ENCODE results near the gene GULP1. TPM values are rescaled to one million over a fixed set of nuclear protein-coding genes. Genes with fewer than 3 reads are reported as not detected.

GULP1 gene
- total RNA-seq, 2 donors from 2014 or later: 7.5 to 10.5 TPM

DNA sequence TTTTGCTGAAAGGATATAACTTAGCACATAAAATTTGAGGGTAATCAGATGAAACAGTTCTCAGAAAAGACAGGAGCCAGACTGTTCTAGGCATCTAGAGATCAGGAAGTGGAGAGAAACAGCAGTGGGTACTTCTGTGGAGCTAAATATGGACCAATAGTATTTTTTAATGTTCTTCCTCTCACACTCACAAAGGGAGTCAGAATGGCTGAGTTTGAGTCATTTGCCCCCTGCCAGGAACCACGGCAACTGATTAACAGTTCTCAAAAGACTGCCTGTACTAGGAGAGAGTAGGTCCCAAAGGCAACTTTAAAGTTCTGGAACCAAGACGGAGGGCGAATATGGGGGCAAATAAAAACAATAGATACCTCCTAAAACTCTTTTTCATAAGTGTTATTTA, 107.5 kb downstream of the GULP1 start:
- TF ChIP-seq, protein P1, sequence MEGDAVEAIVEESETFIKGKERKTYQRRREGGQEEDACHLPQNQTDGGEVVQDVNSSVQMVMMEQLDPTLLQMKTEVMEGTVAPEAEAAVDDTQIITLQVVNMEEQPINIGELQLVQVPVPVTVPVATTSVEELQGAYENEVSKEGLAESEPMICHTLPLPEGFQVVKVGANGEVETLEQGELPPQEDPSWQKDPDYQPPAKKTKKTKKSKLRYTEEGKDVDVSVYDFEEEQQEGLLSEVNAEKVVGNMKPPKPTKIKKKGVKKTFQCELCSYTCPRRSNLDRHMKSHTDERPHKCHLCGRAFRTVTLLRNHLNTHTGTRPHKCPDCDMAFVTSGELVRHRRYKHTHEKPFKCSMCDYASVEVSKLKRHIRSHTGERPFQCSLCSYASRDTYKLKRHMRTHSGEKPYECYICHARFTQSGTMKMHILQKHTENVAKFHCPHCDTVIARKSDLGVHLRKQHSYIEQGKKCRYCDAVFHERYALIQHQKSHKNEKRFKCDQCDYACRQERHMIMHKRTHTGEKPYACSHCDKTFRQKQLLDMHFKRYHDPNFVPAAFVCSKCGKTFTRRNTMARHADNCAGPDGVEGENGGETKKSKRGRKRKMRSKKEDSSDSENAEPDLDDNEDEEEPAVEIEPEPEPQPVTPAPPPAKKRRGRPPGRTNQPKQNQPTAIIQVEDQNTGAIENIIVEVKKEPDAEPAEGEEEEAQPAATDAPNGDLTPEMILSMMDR (IDR thresholded peaks at IDR 0.05): no peak

DNA sequence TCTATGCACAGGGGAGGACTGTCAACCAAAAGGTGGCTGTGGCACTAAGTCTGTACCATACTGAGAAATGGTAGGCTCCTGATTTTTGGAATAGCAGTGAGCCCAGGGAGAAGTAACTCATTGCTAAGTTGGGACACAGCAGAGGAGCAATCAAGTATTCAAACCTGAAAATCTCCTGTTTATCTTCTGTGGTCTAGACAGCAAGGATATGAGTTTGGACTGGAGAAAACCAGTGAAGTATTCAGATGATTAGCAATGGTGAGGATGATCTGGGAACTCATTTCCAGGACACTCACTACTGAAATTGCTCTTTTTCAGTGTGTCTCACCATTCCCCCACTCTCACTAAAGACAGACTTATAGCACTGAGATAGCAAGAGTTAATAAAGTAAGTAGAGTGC, 112.0 kb downstream of the GULP1 start:
- no peaks in the 10 kb centered on the region for H3K4me1 ChIP-seq
- no peak overlapping the region for H3K4me3 ChIP-seq
- H3K27ac ChIP-seq: no peak overlapping the region
- H3K27me3 ChIP-seq: no peaks in the 10 kb centered on the region
- TF ChIP-seq, protein P1 (IDR thresholded peaks at IDR 0.05): no peak
- DNase-seq (ENCODE audit: low spot score): no peak
- peaks cover 0 to 21% of the 10 kb centered on the region in 2 donors for H3K9me3 ChIP-seq
- H3K36me3 ChIP-seq: no peaks in the 10 kb centered on the region

More for the DNA sequence above, 107.5 kb downstream of the GULP1 start:
- Histone ChIP-seq H3K27ac (no peak overlapping the region), H3K4me1 (no peaks in the 10 kb centered on the region), H3K27me3 (no peaks in the 10 kb centered on the region), H3K36me3 (no peaks in the 10 kb centered on the region), H3K9me3 (peaks cover 0 to 1% of the 10 kb centered on the region in 2 donors), H3K4me3 (no peak overlapping the region)
- no peak for DNase-seq (ENCODE audit: low spot score)

DNA sequence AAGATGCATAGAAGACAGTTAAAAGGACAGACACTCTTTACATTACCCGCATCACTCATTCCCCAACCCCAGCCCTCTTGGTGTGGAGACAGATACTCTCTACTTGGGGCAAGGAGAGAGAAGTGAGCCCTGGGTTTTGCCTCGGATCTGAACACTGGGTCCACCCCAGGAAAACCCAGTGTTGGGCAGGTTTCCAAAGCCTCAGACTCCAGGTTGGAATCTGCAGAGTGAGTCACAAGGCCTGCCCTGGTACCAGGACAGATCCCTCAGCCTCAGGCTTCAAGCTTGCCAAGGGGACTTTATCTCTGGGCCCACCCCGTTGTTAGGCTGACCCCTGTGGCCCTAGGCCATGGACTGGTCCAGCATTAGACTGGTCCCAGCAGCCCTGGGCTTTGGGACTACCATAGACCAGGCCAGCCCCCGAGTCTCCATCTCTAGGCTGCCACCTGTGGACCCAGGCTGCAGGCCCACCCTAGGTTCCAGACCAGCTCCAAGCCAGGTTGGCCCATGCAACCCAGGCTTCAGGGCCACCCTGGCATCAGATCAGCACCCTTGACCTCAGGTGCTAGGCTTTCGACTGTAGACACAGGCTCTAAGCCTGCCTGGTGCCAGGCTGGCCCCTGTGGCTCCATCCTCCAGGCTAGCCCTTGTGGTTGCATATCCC, 112.8 kb downstream of the GULP1 start:
- H3K27me3 ChIP-seq: no peaks in the 10 kb centered on the region
- TF ChIP-seq, protein P1 (IDR thresholded peaks at IDR 0.05): no peak
- H3K27ac ChIP-seq: no peak overlapping the region
- DNase-seq (ENCODE audit: low spot score): no peak
- peaks cover 0 to 21% of the 10 kb centered on the region in 2 donors for H3K9me3 ChIP-seq
- no peaks in the 10 kb centered on the region for H3K4me1 ChIP-seq
- H3K36me3 ChIP-seq: no peaks in the 10 kb centered on the region
- no peak overlapping the region for H3K4me3 ChIP-seq

DNA sequence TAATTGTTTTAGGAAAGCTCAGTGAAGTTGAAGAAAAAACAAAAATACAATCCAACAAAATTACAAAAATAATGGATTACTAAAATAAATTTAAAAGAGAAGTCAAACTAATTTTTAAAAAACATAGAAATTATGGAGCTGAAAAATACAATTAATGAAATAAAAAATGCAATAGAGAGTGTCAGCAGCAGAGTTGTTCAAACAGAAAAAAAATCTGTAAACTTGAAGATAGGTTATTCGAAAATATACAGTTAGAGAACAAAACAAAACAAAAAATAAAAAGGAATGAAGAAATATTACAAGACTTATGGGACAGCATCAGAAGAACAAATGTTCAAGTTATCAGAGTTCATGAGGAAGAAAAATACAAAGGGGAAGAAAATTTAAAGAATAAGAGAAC, 114.7 kb downstream of the GULP1 start:
- Histone ChIP-seq H3K27me3 (no peaks in the 10 kb centered on the region), H3K4me3 (no peak overlapping the region), H3K9me3 (peaks cover 0 to 21% of the 10 kb centered on the region in 2 donors), H3K27ac (no peak overlapping the region), H3K4me1 (no peaks in the 10 kb centered on the region), H3K36me3 (no peaks in the 10 kb centered on the region)
- DNase-seq (ENCODE audit: low spot score): no peak
- TF ChIP-seq, protein P1 (IDR thresholded peaks at IDR 0.05): no peak

DNA sequence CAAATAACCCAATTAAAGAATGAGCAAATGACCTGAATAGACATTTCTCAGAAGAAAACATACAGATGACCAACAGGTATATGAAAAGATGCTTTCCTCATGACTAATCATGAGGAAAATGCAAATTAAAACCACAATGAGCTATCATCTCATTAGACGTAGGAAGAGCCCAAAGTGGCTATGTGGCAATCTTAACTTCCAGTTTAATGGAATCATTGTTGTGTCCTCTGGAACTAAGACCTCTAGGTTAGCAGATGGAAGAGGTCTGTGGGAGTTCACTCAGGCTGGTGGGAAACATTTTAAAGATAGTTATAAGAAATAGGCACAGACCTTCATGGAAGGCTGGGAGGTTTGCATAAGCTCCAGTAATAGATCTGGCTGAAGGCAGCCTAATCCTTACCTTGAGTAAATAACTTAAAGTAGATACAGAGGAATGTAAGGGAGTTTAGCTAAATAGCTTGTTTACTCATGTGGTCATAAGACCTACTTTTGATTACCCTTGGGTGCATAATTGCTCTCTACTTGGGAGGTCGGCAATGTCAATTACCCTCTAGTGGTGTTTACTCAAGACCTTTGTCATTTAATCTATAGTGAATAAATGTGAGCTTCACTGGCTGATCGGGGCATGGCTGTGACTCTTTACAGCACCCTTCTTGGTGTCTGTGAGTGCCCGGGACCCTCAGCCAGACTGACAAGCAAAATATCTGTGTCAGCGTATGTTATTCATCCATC, 119.0 kb downstream of the GULP1 start:
- Histone ChIP-seq H3K27ac (no peak overlapping the region), H3K9me3 (peaks cover 0 to 21% of the 10 kb centered on the region in 2 donors), H3K27me3 (no peaks in the 10 kb centered on the region), H3K4me3 (no peak overlapping the region), H3K4me1 (no peaks in the 10 kb centered on the region), H3K36me3 (no peaks in the 10 kb centered on the region)
- TF ChIP-seq, protein P1 (IDR thresholded peaks at IDR 0.05): no peak
- no peak for DNase-seq (ENCODE audit: low spot score)
